ENCODE data around the gene AEBP1. TPM values are rescaled to one million over a fixed set of nuclear protein-coding genes. Genes with fewer than 3 reads are reported as not detected.

AEBP1 gene
- total and polyA plus RNA-seq, 9 of the 15 experiments (the other 6 are each of a cell fraction or from before 2014, with no cell fraction given) = 0.03 to 0.78 (median 0.30) TPM; not detected in 2

GRCh38 chr7:44105832-44106231 is 1.7 kb downstream of the AEBP1 start:
- no peaks in the 10 kb centered on the region for H3K79me2 ChIP-seq (ENCODE audit: control insufficient read depth, insufficient read depth, low read length)
- ATAC-seq = no peak
- no peak overlapping the region for H3K4me3 ChIP-seq
- DNase-seq (ENCODE audit: extremely low read depth in 1 of 4, low spot score in 3 of 4) = no peak
- TF ChIP-seq, protein P1, sequence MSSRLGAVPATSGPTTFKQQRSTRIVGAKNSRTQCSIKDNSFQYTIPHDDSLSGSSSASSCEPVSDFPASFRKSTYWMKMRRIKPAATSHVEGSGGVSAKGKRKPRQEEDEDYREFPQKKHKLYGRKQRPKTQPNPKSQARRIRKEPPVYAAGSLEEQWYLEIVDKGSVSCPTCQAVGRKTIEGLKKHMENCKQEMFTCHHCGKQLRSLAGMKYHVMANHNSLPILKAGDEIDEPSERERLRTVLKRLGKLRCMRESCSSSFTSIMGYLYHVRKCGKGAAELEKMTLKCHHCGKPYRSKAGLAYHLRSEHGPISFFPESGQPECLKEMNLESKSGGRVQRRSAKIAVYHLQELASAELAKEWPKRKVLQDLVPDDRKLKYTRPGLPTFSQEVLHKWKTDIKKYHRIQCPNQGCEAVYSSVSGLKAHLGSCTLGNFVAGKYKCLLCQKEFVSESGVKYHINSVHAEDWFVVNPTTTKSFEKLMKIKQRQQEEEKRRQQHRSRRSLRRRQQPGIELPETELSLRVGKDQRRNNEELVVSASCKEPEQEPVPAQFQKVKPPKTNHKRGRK (tag; IDR thresholded peaks at IDR 0.05) = no peak
- peak; percentile 80 for TF ChIP-seq SPI1 (IDR thresholded peaks at IDR 0.05; ENCODE audit: borderline replicate concordance, low read depth, low read length)
- no peak for TF ChIP-seq ZNF551 (CRISPR knock-in tag; IDR thresholded peaks at IDR 0.05)
- no peak for TF ChIP-seq SAFB2 (IDR thresholded peaks at IDR 0.05; ENCODE audit: borderline replicate concordance, low read depth, low read length, severe bottlenecking)
- no peak for TF ChIP-seq EP400 (IDR thresholded peaks at IDR 0.05)
- WGBS (ENCODE audit: insufficient coverage, low coverage, missing lambda C conversion rate) = 0% methylated on average over 2 of the region's 2 CpGs
- no peak for FAIRE-seq
- intact Hi-C loops (cut with micrococcal nuclease) (no loop called here), in situ Hi-C loops (cut with MboI) (no loop called here)
- H3K36me3 ChIP-seq (ENCODE audit: control insufficient read depth, insufficient read depth, low read length) = no peaks in the 10 kb centered on the region
- no peak overlapping the region for H2AFZ ChIP-seq (ENCODE audit: low read depth, low read length)
- H3K27ac ChIP-seq (ENCODE audit: extremely low read depth, low read depth, low read length) = no peak overlapping the region
- H3K4me2 ChIP-seq (ENCODE audit: insufficient read depth, low read length) = no peak overlapping the region
- H4K20me1 ChIP-seq (replicated peaks; ENCODE audit: control insufficient read depth, insufficient read depth, low read length) = peaks cover 7% of the 10 kb centered on the region; the same call in 1 of the 2 replicates
- no TSS peak for BruUV-seq (replicated peaks)
- peaks cover 0 to 46% of the 10 kb centered on the region in 2 experiments; a peak in 2 of 5 replicates for H3K4me1 ChIP-seq (replicated peaks in 1 of 2; ENCODE audit: control insufficient read depth in 2 of 2, insufficient read depth in 2 of 2, low read length in 2 of 2)
- peaks cover 17 to 49% of the 10 kb centered on the region in 2 experiments; a peak in 4 of 5 replicates for H3K27me3 ChIP-seq (ENCODE audit: control insufficient read depth in 2 of 2, insufficient read depth in 2 of 2, low read length in 2 of 2)
- ChIA-PET CTCF (ENCODE audit: low intra/inter-chr PET ratio) (no interaction called here), POLR2A (interaction anchor here (0.8 to 2.7 kb wide), 2 partner anchors 9 to 18 kb away, joined by 3 to 16 read pairs; no protein-coding TSS in a partner anchor)
- no peaks in the 10 kb centered on the region for H3K9me3 ChIP-seq (replicated peaks; ENCODE audit: control insufficient read depth, insufficient read depth, low read depth, low read length)
- no peak overlapping the region for H3K9ac ChIP-seq (ENCODE audit: insufficient read depth in 1 of 2, low read depth in 2 of 2, low read length in 2 of 2)
- no peaks in the 10 kb centered on the region for H3K9me1 ChIP-seq (ENCODE audit: control insufficient read depth, insufficient read depth, low read length)
